Upper lobe of left lung (tissue), 6 donors: ENCODE measurements around the gene OGDHL. TPM values are rescaled to one million over a fixed set of nuclear protein-coding genes. Genes with fewer than 3 reads are reported as not detected.

Experiments
- ATAC-seq, 2 donors: fragments of 200-7000 bp; cut with Tn5 transposase; one replicate each; pipeline ENCODE4 v1.9.1; 2022; ENCODE audit warnings: mild to moderate bottlenecking in 2 of 2, moderate library complexity in 2 of 2; ENCODE audit not compliant: low FRiP score in 2 of 2
- DNase-seq, 2 donors: peaks; one replicate each; pipeline ENCODE4 v3.0.0-alpha.2; 2019 to 2020
- H3K27ac ChIP-seq, 4 donors: fragments of 200-600 bp; sonication (generic); one replicate each; pipeline ENCODE4 v1.5.1; 2016 to 2019
- H3K27me3 ChIP-seq, 4 donors: fragments of 200-600 bp; sonication (generic); one replicate each; pipeline ENCODE4 v1.5.1; 2017 to 2019
- H3K36me3 ChIP-seq, 4 donors: fragments of 200-600 bp; sonication (generic); one replicate each; pipeline ENCODE4 v1.5.1; 2016 to 2019
- H3K4me1 ChIP-seq, 4 donors: fragments of 200-600 bp; sonication (generic); one replicate each; pipeline ENCODE4 v1.5.1; 2018 to 2019
- H3K4me3 ChIP-seq, 4 donors: fragments of 200-600 bp; sonication (generic); one replicate each; pipeline ENCODE4 v1.5.1; 2017 to 2019; ENCODE audit warnings: mild to moderate bottlenecking in 2 of 4, moderate library complexity in 1 of 4
- H3K9me3 ChIP-seq, 4 donors: fragments of 200-600 bp; sonication (generic); one replicate each; pipeline ENCODE4 v1.5.1; 2018 to 2019
- CTCF ChIP-seq, 6 experiments: fragments of 450-650 bp in 4 of 6; fragments of 200-600 bp in 2 of 6; sonication (generic) in 2 of 6; IDR thresholded peaks; one replicate each; pipeline ENCODE4 v1.5.1; 2016 to 2019; ENCODE audit warnings: antibody characterized with exemption in 6 of 6
- EP300 ChIP-seq, 4 donors: sonication (generic); formaldehyde crosslinking; IDR thresholded peaks; one replicate each; pipeline ENCODE4 v1.5.1; 2017; ENCODE audit warnings: antibody characterized with exemption in 4 of 4, control low read depth in 2 of 4
- POLR2A ChIP-seq, 4 donors: fragments of 450-650 bp; IDR thresholded peaks; one replicate each; pipeline ENCODE4 v1.5.1; 2016 to 2017; ENCODE audit warnings: antibody characterized with exemption in 4 of 4, mild to moderate bottlenecking in 2 of 4
- POLR2AphosphoS5 ChIP-seq, 2 donors: sonication (generic); formaldehyde crosslinking; IDR thresholded peaks; one replicate each; pipeline ENCODE4 v1.5.1; 2017; ENCODE audit warnings: antibody characterized with exemption in 2 of 2
- WGBS, 2 donors: methylation state at CpG; one replicate each; pipeline ENCODE4 v1.1.5; 2017 to 2018; 5-methylcytosine and 5-hydroxymethylcytosine counted together
- total RNA-seq, 6 donors: library from RNA; depleted of rRNA in 4 of 6; stranded (reverse); fragments of >200 nt in 4 of 6; gene quantifications; one replicate each; pipeline versions ENCODE4 v1.1.0 to v1.2.1, GENCODE V29; 2016 to 2021
- donor health status: DM: no; HTN: no; CAD: no; lungs with moderate emphysema.
- donor health status: DM: no; HTN: yes; CAD: no; lungs with severe emphysema.

The OGDHL gene
- total RNA-seq, 6 donors from 2014 or later: 0.10 to 0.46 (median 0.22) TPM; not detected in 2

GRCh38 chr10:49686651-49687050, 75.5 kb downstream of the OGDHL start:
- WGBS, 2 donors: 78 to 81% methylated on average over 4 of the region's 4 CpGs
- TF ChIP-seq POLR2AphosphoS5 (IDR thresholded peaks at IDR 0.05) (no peak), POLR2A (IDR thresholded peaks at IDR 0.05) (no peak), EP300 (IDR thresholded peaks at IDR 0.05) (no peak), CTCF (IDR thresholded peaks at IDR 0.05) (no peak)
- no peaks in the 10 kb centered on the region for H3K9me3 ChIP-seq
- ATAC-seq (no peak), DNase-seq (no peak)
- peaks cover 0 to 4% (median 0%) of the 10 kb centered on the region in 4 donors for H3K27me3 ChIP-seq
- H3K4me1 ChIP-seq: no peaks in the 10 kb centered on the region
- no peak overlapping the region for H3K4me3 ChIP-seq
- no peaks in the 10 kb centered on the region for H3K36me3 ChIP-seq
- no peak overlapping the region for H3K27ac ChIP-seq

Other genes with a start within 250 kb of the OGDHL start
- 10 to 100 TPM in 5 of 6 donors, 1 to 10 TPM in 1; 8.4 to 30.4 (median 23.3) TPM for gene ERCC6, start 223.2 kb downstream of the OGDHL start, total RNA-seq
- gene SLC18A3, start 152.0 kb downstream of the OGDHL start, total RNA-seq: not detected
- not detected for gene CHAT, start 148.3 kb downstream of the OGDHL start, total RNA-seq
- gene C10orf53, start 82.7 kb downstream of the OGDHL start, total RNA-seq: not detected
- gene PARG, start 179.7 kb upstream of the OGDHL start, total RNA-seq: 10 to 100 TPM; 17.3 to 35.6 (median 23.8) TPM
- gene TIMM23B, start 179.7 kb upstream of the OGDHL start, total RNA-seq: 10 to 100 TPM; 12.6 to 50.3 (median 19.3) TPM
- 10 to 100 TPM; 10.9 to 72.3 (median 19.8) TPM for gene AGAP6, start 226.1 kb upstream of the OGDHL start, total RNA-seq